ENCODE data around the gene ANKRD18B.
"Not testable (repeated sequence)": the region's sequence is repeated elsewhere in the genome, so short reads cannot be mapped to it uniquely, and the experiment has no call there.

- TF ChIP-seq FOXK2 (IDR thresholded peaks at IDR 0.05); TARDBP (IDR thresholded peaks at IDR 0.05); ARNT (IDR thresholded peaks at IDR 0.05); ZNF384 (IDR thresholded peaks at IDR 0.05); ELF4 (IDR thresholded peaks at IDR 0.05); BHLHE40 (IDR thresholded peaks at IDR 0.05; ENCODE audit: borderline replicate concordance): not testable (repeated sequence)
These were observed 63.7 kb downstream of the ANKRD18B start for GRCh38 chr9:33587799-33588198.
